ENCODE data around the gene KANSL1L. TPM values are rescaled to one million over a fixed set of nuclear protein-coding genes. Genes with fewer than 3 reads are reported as not detected.

KANSL1L gene
- total RNA-seq, 1 experiment from 2014 or later: 6.7 TPM

- no peak overlapping the region for H3K9ac ChIP-seq (ENCODE audit: low read length)
- CTCF ChIA-PET: no interaction called here
- H3K4me2 ChIP-seq (ENCODE audit: low read length): no peak overlapping the region
- no peaks in the 10 kb centered on the region for H3K27me3 ChIP-seq (ENCODE audit: insufficient read depth, low read length)
- BruUV-seq (replicated peaks): no TSS peak
- no peaks in the 10 kb centered on the region; the same call in 1 of the 2 replicates for H3K9me2 ChIP-seq (ENCODE audit: insufficient read depth)
- no peak overlapping the region for H2AFZ ChIP-seq (ENCODE audit: low read depth, low read length, poor library complexity, severe bottlenecking)
- ATAC-seq (no peak), DNase-seq (ENCODE audit: low read depth, low spot score) (no peak)
- H3K9me3 ChIP-seq (ENCODE audit: control insufficient read depth in 1 of 2, insufficient read depth in 1 of 2, low read depth in 1 of 2, low read length in 2 of 2): no peaks in the 10 kb centered on the region
- intact Hi-C loops (cut with micrococcal nuclease): no loop called here
- RAD21 ChIA-PET (ENCODE audit: low non-redundant PET in 1 of 2, low total read pairs in 2 of 2, uncharacterized antibody in 2 of 2, unreplicated experiment in 2 of 2): no interaction called here
- TF ChIP-seq SRF (IDR thresholded peaks at IDR 0.05; ENCODE audit: low read depth) (no peak), ZBTB33 (IDR thresholded peaks at IDR 0.05; ENCODE audit: extremely low read depth, insufficient replicate concordance, low read length) (no peak), CBX3 (IDR thresholded peaks at IDR 0.05; ENCODE audit: low read depth) (no peak), POLR2A (IDR thresholded peaks at IDR 0.05; ENCODE audit: borderline replicate concordance, extremely low read depth, insufficient read depth, insufficient read length) (no peak), ZFX (IDR thresholded peaks at IDR 0.05) (no peak), EZH2phosphoT487 (IDR thresholded peaks at IDR 0.05; ENCODE audit: borderline replicate concordance) (no peak)
- POLR2A ChIA-PET: no interaction called here
- H3K36me3 ChIP-seq (ENCODE audit: control insufficient read depth in 1 of 2, insufficient read depth in 2 of 2, low read length in 2 of 2): no peaks in the 10 kb centered on the region
- H3K79me2 ChIP-seq (ENCODE audit: insufficient read depth, low read length): no peaks in the 10 kb centered on the region
- H4K20me1 ChIP-seq (ENCODE audit: insufficient read depth): no peaks in the 10 kb centered on the region
- no peaks in the 10 kb centered on the region for H3K4me1 ChIP-seq (ENCODE audit: control insufficient read depth in 1 of 2, insufficient read depth in 2 of 2, low read length in 2 of 2)
- no peak overlapping the region for H3K4me3 ChIP-seq (replicated peaks in 1 of 2; ENCODE audit: low read depth in 1 of 2, low read length in 2 of 2)
- H3K27ac ChIP-seq (ENCODE audit: low read depth, low read length): no peak overlapping the region
These were observed 76.4 kb downstream of the KANSL1L start for GRCh38 chr2:210094787-210095186.

- Histone ChIP-seq H4K20me1 (ENCODE audit: insufficient read depth) (no peaks in the 10 kb centered on the region), H3K4me1 (ENCODE audit: control insufficient read depth in 1 of 2, insufficient read depth in 2 of 2, low read length in 2 of 2) (no peaks in the 10 kb centered on the region), H3K4me3 (replicated peaks in 1 of 2; ENCODE audit: low read depth in 1 of 2, low read length in 2 of 2) (no peak overlapping the region), H3K79me2 (ENCODE audit: insufficient read depth, low read length) (no peaks in the 10 kb centered on the region), H3K27ac (ENCODE audit: low read depth, low read length) (no peak overlapping the region), H3K9me3 (ENCODE audit: control insufficient read depth in 1 of 2, insufficient read depth in 1 of 2, low read depth in 1 of 2, low read length in 2 of 2) (no peaks in the 10 kb centered on the region), H2AFZ (ENCODE audit: low read depth, low read length, poor library complexity, severe bottlenecking) (no peak overlapping the region), H3K9me2 (ENCODE audit: insufficient read depth) (no peaks in the 10 kb centered on the region; the same call in 1 of the 2 replicates), H3K27me3 (ENCODE audit: insufficient read depth, low read length) (no peaks in the 10 kb centered on the region), H3K36me3 (ENCODE audit: control insufficient read depth in 1 of 2, insufficient read depth in 2 of 2, low read length in 2 of 2) (no peaks in the 10 kb centered on the region), H3K4me2 (ENCODE audit: low read length) (no peak overlapping the region), H3K9ac (ENCODE audit: low read length) (no peak overlapping the region)
- DNase-seq (ENCODE audit: low read depth, low spot score) (no peak), ATAC-seq (peak; percentile 63; the same call in 1 of the 2 replicates)
- ChIA-PET POLR2A (no interaction called here), RAD21 (ENCODE audit: low non-redundant PET in 1 of 2, low total read pairs in 2 of 2, uncharacterized antibody in 2 of 2, unreplicated experiment in 2 of 2) (no interaction called here), CTCF (no interaction called here)
- TF ChIP-seq TCF7L2 (IDR thresholded peaks at IDR 0.05; ENCODE audit: borderline replicate concordance, extremely low read depth, insufficient read depth, insufficient read length) (no peak), POLR2A (IDR thresholded peaks at IDR 0.05; ENCODE audit: borderline replicate concordance, extremely low read depth, insufficient read depth, insufficient read length) (no peak), SRF (IDR thresholded peaks at IDR 0.05; ENCODE audit: low read depth) (no peak), CTCF (IDR thresholded peaks at IDR 0.05 in 2 of 3, conservative IDR thresholded peaks at IDR 0.05 in 1 of 3; ENCODE audit: borderline replicate concordance in 1 of 3, insufficient read depth in 1 of 3, low read depth in 2 of 3, low read length in 2 of 3) (peak in 2 of 3 experiments; percentile 28 to 33; a peak in 3 of 6 replicates), EZH2 (IDR thresholded peaks at IDR 0.05) (no peak), YY1 (IDR thresholded peaks at IDR 0.05; ENCODE audit: extremely low read depth, insufficient replicate concordance, low read depth, low read length) (no peak)
- intact Hi-C loops (cut with micrococcal nuclease): no loop called here
- BruUV-seq (replicated peaks): no TSS peak
These were observed 78.4 kb downstream of the KANSL1L start for GRCh38 chr2:210092791-210093190.

Data from HCT116 (cell line).